Measurements from ENCODE around the gene RELN.

Gene RELN

DNA sequence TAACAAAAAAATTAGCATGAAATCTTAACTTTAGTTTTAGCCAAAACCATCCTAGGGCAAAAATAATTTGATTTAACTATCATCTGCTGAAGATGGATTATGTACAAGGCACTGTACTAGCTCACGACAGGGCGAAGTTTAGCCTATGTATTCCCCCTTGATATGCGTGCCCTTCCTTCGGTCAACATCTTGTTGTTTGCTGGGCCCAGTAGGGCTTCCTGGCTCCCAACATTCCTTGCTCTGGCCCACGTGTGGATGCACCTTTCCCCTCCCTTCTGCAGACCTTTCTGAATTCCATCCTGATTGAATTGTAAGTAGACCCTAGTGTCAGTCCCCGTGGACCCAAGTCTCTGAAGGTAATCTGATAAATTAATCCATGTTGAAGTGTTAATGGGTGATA, 212.0 kb downstream of the RELN start:
- no peak for DNase-seq

GRCh38 chr7:103773726-103774125, 215.7 kb downstream of the RELN start:
- no peak for DNase-seq

- DNase-seq = no peak
Measured at GRCh38 chr7:103772171-103772773, 217.2 kb downstream of the RELN start.

- DNase-seq = no peak
Measured at GRCh38 chr7:103771294-103771693, 218.2 kb downstream of the RELN start.

DNA sequence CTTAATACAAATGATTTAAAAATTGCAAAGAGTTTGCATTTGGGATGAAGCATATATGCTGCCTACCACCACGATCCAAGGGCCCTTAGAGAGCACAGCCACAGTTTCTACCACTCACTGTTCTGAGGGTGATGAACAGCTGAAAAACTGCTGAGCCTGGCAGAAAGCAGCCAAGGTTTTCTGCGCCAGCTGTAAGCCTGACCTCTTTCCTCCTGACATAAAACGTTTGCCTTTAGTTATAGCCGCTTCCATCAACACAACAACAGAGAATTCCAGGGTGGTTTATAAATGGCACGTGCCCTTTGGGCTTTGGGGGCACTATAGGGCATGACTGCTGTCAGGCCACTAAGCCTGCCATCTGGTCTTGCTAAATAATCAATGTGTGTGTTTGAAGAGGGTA, 222.8 kb downstream of the RELN start:
- no peak for DNase-seq

GRCh38 chr7:103765901-103766300, 223.6 kb downstream of the RELN start:
- DNase-seq = no peak

DNA sequence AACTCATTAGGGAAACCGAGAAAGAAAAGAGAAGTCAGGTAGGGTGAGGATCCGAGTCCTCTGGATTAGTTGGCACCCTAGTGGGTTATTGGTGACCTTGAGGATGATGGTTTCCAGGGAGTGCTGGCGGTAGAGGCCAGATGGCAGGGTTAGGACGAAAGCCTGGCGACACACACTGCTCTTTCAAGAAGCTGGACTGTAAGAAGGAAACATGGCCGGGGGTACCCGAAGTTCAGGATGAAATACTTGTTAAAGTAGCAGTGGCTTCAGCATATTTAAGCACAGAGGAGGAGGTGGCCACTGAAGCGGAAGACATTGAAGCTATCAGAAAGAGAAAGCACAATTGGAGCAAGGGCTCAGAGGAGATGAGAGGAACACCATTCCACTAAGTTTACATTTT, 224.6 kb downstream of the RELN start:
- DNase-seq = no peak

DNA sequence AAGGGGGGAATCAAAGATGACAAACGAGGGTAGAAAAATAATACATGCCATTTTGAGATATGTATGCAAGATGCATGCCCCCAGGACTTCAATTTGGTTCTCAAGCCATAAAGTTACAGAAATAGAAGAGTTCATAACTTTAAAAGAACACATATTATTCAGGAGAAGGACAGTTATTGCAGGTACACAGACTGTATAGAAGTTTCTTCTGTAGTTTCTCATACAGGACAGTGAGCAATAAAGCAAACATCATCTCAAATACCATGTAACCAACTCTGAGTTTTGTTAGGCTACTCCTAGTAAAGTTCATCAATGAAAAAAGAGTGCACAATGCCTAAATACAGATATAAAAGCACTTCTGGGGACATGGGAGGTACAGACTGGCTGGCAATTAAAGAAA, 226.6 kb downstream of the RELN start:
- no peak for DNase-seq

GRCh38 chr7:103762065-103762760, 227.2 kb downstream of the RELN start:
- no peak for DNase-seq

- DNase-seq = no peak
Measured at GRCh38 chr7:103752995-103753394, 236.5 kb downstream of the RELN start.

GRCh38 chr7:103751311-103751880, 238.1 kb downstream of the RELN start:
- DNase-seq = no peak

DNA sequence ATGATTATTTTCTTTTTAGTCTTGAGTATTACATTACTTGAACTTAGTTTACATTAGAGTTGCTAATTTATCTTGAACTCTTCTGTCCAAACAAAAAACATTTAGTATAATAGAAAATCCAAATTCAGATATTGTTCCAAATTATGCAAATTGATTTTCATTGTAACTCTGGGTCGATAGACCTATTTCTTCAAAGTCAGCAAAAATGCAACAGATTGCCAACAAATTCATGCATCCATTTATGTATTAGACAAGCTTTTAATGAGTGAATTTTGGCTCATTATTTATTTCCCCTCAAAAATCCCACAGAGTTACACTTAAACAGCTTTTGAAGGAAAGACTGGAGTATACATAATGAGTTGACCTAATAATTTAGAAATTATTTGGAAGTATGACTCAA, 240.8 kb downstream of the RELN start:
- DNase-seq = no peak

DNA sequence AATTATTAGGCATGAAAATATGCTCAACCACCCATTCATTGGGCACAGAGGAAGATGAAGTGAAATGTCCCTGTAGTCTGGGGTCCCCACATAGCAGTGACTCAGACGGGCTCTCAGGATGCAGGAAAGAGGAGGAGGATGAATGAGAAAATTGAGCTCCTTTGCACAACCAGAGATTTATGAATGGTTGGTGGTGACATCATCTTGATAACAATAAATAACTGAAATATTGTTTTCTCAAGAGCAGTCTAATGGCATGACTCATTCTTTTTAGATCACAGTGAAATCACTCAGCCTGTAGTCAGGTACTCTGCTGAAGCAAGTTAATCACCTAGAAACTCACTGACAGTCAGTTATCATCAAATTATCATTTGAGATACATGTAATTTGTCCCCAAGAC, 254.1 kb downstream of the RELN start:
- DNase-seq = no peak

- DNase-seq = no peak
Measured at GRCh38 chr7:103731169-103731568, 258.3 kb downstream of the RELN start.

DNA sequence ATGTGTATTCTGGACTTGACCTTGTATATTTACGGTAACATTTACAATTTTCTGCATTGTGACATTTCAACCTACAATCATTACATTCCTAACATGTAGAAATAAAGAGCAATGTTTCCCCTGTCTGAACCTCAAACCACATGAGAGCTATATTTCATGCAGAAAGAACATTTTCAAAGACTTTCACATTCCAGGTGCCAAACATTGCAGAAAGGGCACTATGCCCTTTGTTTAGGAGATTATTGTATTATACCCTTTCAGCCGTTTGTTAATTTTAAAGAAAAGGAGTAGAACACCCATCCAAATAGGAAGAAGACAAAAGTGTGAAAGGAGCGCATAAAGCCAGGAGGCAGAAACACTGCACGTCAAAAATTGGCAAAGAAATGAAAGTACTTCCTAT, 260.4 kb downstream of the RELN start:
- no peak for DNase-seq

- DNase-seq = no peak
Measured at GRCh38 chr7:103727982-103728610, 261.4 kb downstream of the RELN start.

- DNase-seq = no peak
Measured at GRCh38 chr7:103719070-103719469, 270.4 kb downstream of the RELN start.

DNA sequence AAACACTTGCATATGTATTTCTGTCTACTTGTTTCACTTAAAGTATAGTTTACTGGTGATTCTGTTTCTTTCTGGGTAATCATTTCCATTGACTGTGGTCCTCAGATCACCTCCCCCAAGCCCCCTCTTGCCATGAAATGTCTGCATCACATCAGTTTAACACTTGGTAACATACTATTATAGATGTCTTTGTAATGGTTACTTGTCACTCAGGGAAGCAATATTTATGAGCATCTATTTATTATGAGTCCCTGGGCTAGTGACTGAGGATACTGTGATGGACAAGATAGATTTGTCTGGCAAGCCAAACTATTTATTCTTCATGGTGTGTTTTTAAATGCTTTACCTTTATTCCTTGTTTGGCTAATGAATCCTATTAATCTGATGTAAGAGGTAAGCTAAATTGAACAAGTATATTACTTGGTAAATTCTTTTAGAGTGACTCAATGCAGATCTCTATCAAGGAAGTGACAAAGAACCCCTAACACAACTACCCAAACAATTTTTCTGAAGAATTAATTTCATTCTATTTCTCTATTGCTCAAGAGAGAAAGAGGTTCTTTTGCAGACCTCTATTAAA, 270.9 kb downstream of the RELN start:
- no peak for DNase-seq

GRCh38 chr7:103717574-103717973, 271.9 kb downstream of the RELN start:
- no peak for DNase-seq

DNA sequence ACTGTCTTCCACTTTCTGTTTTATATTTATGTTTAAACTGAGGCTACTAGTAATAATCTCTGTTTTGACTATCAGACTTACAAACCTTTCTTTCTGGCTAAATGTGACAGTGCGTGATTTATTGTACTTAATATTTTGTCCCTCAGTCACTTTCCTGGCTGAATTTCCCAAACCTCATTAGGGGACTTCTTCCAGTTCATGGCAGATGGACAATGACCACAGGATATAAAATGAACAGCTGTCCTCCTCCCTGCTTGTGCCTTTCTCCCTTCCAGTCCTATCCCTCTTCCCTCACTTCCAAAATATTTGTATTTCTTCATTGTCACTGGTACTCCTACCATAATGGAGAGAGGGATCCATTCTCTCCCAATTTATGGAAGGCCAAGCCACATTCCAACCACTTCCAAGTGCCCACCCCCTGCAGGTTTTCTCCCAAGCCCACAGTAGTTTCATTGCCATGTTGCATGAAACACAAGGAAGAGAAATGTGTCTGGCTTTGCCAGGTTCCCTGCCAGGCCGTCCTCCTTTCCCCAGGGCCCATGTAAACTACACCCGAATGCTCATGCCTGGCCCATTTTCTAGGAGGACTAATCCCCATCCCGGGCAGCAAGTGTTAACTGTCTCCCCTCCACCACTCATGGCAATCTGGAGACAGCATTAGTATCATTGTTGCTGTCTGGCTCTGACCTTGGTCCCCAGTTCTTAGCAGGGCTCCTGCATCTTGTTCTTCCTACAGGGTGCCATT, 273.9 kb downstream of the RELN start:
- DNase-seq = no peak

DNA sequence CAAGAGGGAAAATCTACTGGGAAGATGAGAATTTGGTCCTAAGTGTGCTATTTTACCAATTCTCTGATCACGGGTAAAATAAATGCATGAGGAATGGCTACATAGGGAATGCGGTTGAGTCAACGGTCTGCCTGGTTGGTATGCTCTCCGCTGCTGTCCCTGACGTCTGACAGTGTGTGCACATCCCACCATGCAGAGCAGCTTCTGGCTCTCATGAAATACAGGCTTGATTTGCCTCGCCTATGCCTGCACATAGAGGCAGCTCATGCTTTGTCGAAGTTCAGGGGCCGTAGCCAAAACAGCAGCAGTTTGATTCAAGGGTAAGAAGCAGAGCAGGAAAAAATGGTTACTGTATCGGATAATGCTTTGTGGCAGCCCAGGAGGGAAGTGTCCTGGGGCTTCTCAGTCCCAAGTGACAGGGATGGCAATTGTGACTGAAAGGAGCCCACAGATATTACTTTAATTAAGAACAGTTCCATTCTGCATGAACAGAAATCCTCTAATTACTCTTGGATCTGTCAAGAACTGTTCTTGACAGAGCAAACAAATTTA, 275.0 kb downstream of the RELN start:
- DNase-seq = no peak

DNA sequence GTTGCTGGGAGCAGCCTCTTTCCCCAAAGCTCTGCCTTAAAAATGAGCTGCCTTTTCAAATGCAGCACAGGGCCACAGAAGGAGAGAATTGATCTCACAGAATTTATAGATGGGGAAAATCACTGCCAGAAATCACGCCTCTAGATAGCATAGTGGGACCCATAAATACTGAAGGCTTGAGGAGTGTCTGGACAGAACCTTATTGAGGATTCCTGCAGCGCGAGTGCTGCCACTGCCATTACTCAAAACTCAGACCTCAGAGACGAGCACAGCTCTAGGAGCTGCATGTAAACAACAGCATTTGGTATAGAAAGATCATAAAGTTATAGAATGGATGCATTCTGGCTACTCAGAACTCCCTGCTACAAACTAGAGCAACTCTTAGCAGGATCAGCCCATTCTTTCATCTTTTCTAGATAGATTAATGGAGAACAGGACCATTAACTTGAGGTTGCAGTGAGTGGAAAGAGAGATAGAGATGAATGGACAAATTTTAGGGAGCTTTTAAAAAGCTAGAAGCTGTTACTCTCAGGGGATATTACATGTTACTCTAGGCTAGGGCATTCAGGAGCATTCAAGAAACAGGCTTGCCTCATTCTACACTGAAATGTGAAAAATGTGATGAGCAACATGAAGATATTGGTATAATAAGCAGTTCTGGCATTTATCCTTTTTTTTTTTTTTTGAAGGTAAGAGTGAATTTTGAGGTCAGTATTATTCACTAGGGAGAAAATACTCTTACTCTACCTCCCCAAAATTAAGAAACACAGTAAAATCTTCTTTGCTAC, 276.3 kb downstream of the RELN start:
- no peak for DNase-seq

Data from COR-L47 (cell line).